K562 (cell line): Measurements from ENCODE around the gene RAI1. TPM values are rescaled to one million over a fixed set of nuclear protein-coding genes. Genes with fewer than 3 reads are reported as not detected.

Source experiments
- HMGN3 ChIP-seq: IDR thresholded peaks from 2 replicates; pipeline ENCODE4 v1.6.1; 2011; ENCODE audit warnings: borderline replicate concordance, low read depth, mild to moderate bottlenecking, mixed read lengths, low read length; ENCODE audit not compliant: insufficient read length; ENCODE audit errors: extremely low read depth
- RCOR1 ChIP-seq, 2 experiments: IDR thresholded peaks; 2 replicates each; pipeline ENCODE4 v1.6.1; 2012; ENCODE audit warnings: low read depth in 2 of 2, low read length in 2 of 2, borderline replicate concordance in 1 of 2, improper control_type of control experiment in 1 of 2
- SREBF2 ChIP-seq: sonication (generic); formaldehyde crosslinking; IDR thresholded peaks from 2 replicates; pipeline ENCODE4 v1.4.0; 2020; ENCODE audit warnings: mild to moderate bottlenecking, missing genetic modification reagents
- ZBTB17 ChIP-seq: fragments of 450-650 bp; formaldehyde crosslinking; IDR thresholded peaks from 2 replicates; pipeline ENCODE4 v1.4.0; 2020; ENCODE audit warnings: mild to moderate bottlenecking
- ZBTB40 ChIP-seq, 2 experiments: fragments of 450-650 bp in 1 of 2; sonication (generic) in 1 of 2; formaldehyde crosslinking in 1 of 2; IDR thresholded peaks; 2 replicates each; pipeline versions ENCODE4 v1.7.1 to v1.9.0; 2016 to 2022; ENCODE audit warnings: inconsistent platforms in 1 of 2, mild to moderate bottlenecking in 1 of 2, missing genetic modification reagents in 1 of 2
- ZNF133 ChIP-seq: fragments of 250-450 bp; sonication (Bioruptor Pico); IDR thresholded peaks from 2 replicates; pipeline ENCODE4 v1.4.0; 2020; ENCODE audit warnings: mild to moderate bottlenecking
- polyA plus RNA-seq, 8 experiments: library from polyadenylated mRNA; depleted of rRNA in 4 of 8; stranded (reverse) in 5 of 8; unstranded in 3 of 8; fragments of >200 nt; fragmentation: Nextera tagmentation in 2 of 8; fragmentation: Illumina TruSeq in 1 of 8; extraction: Ambion mirVana in 2 of 8; extraction: Trizol in 1 of 8; gene quantifications; 2 replicates each; pipeline versions ENCODE4 v1.2.1 to v1.2.3, GENCODE V29; 2011 to 2014; ENCODE audit warnings: inconsistent platforms in 1 of 8, missing spikeins in 1 of 8
- total RNA-seq, 7 experiments: library from RNA; depleted of rRNA in 6 of 7; stranded (reverse); fragments of >200 nt in 6 of 7; fragmentation: Illumina TruSeq in 2 of 7; extraction: Trizol in 2 of 7; gene quantifications; 2 replicates each; pipeline versions ENCODE4 v1.2.1 to v1.2.3, GENCODE V29; 2011 to 2021; ENCODE audit warnings: low replicate concordance in 1 of 7

The RAI1 gene
- total and polyA plus RNA-seq, 9 of the 15 experiments (the other 6 are each of a cell fraction or from before 2014, with no cell fraction given), result 0.68 to 19.9 (median 5.5) TPM

DNA sequence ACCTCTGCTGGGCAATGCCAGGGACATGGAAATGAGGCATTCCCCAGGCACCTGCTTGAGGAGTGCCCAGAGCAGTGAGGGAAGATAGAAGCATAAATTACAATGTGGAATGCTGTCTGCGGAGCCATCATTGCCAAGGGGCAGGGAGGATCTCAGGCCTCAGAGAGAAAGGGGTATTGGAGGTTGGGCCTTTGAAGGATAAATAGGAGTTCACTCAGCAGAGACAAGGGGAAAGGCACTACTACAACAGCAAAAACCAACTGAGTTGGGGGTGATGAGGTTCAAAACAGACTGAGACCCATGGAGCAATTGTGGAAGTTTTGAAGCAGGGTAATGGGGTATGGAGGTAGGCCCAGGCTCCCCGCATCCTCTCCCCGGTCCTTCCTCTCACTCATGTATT is 122.7 kb downstream of the RAI1 start (continued):
- TF ChIP-seq ZBTB40 (IDR thresholded peaks at IDR 0.05), result no peak
- no peak for TF ChIP-seq ZBTB40 (CRISPR knock-in tag; IDR thresholded peaks at IDR 0.05)
- TF ChIP-seq HMGN3, result no peak
- no peak for TF ChIP-seq RCOR1 (IDR thresholded peaks at IDR 0.05; ENCODE audit: borderline replicate concordance in 1 of 2, low read depth in 2 of 2, low read length in 2 of 2)
- no peak for TF ChIP-seq ZBTB17 (CRISPR knock-in tag)
- no peak for TF ChIP-seq SREBF2
- no peak for TF ChIP-seq ZNF133
